GM10266 (cell line): ENCODE measurements around the gene MAP10.

Experiments used
- DNase-seq: peaks from one replicate; pipeline ENCODE4 v3.0.0; 2012; ENCODE audit errors: extremely low spot score
- TF ChIP-seq, protein P1 (sequence below): IDR thresholded peaks from 2 replicates; pipeline ENCODE4 v1.5.1; 2012; ENCODE audit warnings: mild to moderate bottlenecking, low read depth; ENCODE audit not compliant: control insufficient read depth, insufficient read depth; ENCODE audit errors: missing control alignments

Gene MAP10

DNA sequence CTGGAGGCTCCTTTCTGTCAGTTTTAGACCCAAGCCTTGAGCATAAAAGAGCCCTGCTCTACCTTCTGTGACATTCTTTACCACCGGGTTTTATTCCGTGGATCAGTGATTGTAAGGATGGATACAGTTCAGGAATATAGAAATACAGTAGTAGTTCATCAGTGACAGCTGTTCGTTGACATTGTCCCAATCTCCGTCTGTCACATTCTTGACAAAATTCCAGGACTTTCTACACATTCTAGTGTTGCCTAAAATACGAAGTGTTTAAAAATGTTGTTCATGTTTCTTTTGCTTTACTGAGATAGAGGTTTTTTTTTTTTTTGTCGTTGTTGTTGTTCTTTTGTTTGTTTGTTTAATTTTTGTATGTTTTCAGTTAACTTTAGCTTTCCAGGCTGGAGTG is 29.9 kb downstream of the MAP10 start:
- no peak for DNase-seq
- TF ChIP-seq, protein P1, sequence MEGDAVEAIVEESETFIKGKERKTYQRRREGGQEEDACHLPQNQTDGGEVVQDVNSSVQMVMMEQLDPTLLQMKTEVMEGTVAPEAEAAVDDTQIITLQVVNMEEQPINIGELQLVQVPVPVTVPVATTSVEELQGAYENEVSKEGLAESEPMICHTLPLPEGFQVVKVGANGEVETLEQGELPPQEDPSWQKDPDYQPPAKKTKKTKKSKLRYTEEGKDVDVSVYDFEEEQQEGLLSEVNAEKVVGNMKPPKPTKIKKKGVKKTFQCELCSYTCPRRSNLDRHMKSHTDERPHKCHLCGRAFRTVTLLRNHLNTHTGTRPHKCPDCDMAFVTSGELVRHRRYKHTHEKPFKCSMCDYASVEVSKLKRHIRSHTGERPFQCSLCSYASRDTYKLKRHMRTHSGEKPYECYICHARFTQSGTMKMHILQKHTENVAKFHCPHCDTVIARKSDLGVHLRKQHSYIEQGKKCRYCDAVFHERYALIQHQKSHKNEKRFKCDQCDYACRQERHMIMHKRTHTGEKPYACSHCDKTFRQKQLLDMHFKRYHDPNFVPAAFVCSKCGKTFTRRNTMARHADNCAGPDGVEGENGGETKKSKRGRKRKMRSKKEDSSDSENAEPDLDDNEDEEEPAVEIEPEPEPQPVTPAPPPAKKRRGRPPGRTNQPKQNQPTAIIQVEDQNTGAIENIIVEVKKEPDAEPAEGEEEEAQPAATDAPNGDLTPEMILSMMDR = no peak

DNA sequence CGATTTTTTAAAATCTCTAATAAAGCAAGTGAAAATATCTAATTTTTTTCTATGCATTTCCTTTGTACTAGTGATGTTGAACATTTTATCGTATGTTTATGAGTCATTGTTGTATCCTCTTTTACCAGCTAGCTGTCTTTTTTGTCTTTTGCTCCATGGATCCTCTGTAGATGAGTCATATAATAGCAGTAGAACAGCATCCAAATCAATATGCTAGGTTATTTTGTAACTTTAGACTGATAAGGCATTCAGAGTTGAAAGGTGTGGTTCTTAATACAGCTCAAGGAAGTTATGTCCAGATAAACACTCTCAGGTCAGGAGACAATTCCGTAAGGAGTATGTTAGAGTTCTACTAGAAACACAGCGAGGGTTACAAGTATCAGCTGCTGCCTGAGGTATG is 31.9 kb downstream of the MAP10 start:
- TF ChIP-seq, protein P1 = no peak
- no peak for DNase-seq

DNA sequence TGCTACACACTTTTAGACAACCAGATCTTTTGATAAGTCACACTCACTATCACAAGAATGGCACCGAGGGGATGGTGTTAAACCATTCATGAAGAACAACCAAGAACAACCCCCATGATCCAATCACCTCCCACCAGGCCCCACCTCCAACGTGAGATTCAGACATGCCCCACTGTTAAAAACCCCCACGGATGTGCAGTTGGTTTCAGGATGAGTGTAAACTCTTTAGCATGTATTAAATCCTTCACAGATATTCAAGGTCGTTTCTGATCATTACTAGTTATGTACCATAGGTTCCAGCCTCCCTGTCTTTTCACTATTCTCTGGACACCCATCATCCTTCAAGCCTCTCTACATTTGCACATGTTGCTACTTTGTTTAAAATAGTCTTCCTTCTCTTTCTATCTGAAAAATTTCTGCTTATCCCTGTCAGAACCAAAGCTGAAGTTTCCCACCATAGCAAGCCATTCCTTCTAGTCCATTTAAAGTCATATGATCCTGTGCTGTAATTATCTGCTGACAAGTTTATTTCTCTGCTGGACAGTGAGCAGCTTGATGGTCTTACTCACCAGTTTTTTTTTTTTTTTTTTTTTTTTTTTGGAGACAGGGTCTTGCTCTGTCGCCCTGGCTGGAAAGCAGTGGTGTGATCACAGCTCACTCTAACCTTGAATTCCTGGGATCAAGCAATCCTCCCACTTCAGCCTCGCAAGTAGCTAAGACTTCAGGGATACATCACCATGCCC is 36.8 kb downstream of the MAP10 start:
- TF ChIP-seq, protein P1 = no peak
- DNase-seq = no peak

DNA sequence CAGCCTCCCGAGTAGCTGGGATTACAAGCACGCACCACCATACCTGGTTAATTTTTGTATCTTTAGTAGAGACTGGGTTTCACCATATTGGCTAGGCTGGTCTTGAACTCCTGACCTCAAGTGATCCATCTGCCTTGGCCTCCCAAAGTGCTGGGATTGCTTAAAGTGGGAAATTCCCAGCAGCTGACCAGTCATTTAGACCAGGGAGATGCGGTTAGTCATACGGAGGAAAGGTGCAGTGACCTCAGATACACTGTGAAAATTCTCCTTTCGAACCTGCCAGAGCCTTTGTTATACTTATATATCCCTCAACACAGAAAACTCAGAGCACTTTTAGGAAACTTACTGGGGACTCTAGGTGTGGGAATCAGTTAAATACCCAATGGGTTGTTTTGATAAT is 39.6 kb downstream of the MAP10 start:
- TF ChIP-seq, protein P1 = no peak
- no peak for DNase-seq

DNA sequence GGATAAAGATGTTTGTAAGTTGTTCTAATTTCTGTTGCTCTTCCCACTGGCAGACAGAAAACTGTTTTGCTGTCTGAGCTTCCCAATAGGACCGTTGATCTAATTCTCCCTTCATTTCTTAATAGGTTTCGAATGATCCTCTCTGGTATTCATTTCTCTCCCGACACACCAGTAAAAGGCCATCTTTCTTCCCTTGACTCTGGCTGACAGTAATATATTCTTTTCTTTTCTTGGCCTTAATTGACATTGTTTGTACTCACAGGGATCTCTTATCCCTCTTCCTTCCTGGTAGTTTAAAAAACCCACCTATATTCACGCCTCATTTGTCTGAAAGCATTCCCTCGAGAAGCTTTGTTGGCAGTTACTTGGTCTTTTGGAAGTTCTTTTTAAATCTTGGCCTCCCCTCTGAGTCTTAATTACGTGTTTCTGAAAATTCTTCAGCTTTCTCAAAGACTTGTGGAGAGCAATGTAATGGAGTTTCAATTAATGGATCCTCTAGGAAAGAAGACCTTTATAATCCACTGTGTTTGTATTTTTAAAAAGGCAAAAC is 40.3 kb downstream of the MAP10 start:
- no peak for DNase-seq
- TF ChIP-seq, protein P1 = no peak

DNA sequence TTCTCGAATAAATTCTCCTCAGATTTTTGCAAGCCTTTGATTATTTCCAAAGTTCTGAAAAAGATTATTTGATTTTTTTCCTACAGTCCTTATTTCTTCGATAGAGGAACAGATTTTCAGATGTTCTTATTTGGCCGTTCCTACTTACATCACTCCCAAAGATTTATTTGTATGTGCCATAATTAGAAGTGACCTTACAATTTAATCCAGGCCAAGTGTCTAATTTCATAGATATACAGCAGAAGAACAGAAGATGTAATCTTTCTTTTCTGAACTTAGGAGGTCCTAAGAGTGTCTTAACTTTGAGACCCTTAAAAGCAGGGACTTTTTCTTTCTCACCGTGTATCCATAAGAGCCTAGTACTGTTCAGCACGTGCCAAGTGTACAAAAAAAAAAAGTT is 46.3 kb downstream of the MAP10 start:
- DNase-seq = no peak
- TF ChIP-seq, protein P1 = no peak
